Measurements from ENCODE around the gene OCA2.

OCA2 gene

DNA sequence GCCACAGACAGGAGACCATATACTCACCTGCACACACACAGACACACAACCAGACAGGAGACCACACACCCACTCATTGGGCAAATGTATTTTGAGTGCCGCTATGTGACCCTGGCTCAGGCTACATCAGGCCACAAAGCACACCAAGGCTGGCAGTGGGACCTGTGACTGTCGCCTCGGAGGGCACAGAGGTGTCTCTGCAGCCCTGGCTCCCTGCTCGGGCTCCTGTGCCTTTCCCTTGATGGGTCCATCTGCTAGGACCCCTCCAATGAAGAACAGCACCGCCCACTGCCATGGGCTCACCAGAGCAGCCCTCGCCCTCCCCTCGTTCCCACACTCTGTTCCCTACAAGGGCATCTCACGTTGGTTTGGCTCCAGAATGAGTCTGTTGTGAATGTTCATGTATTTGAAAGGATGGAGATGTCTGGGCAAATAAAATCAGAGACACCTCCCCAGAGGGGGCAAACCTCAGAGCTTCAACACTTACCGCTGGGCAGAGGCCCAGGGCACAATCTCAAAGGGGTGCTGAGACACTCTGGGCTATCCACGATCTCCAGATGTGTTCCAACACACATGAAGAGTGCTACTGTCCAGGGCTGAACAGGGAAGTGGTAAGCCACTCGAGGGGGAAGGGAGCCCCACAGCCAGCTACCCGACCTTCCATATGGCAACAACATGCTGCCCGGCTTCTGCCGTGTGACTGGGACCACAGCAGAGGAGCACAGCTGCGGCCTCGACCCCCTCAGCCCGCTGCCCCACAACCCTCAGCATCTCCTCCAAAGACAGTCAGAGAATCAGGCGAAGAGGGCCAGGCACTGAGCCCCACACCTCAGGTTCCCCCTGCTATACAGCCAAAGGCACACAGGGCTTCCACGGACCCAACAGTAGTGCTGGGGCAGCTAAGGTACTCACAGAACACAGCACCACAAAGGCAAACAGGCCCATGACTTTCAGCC, 74.9 kb downstream of the OCA2 start:
- H3K27ac ChIP-seq (ENCODE audit: low read length) = no peak overlapping the region
- H3K9me3 ChIP-seq (ENCODE audit: control insufficient read depth, insufficient read depth, low read length) = peaks cover 4% of the 10 kb centered on the region; the same call in 1 of the 2 replicates
- no peaks in the 10 kb centered on the region for H3K36me3 ChIP-seq (ENCODE audit: control insufficient read depth, insufficient read depth, low read length)
- H3K4me1 ChIP-seq (ENCODE audit: control insufficient read depth, insufficient read depth, low read length) = no peaks in the 10 kb centered on the region; the same call in 1 of the 2 replicates
- no peak overlapping the region for H3K4me3 ChIP-seq (ENCODE audit: low read length)
- no peaks in the 10 kb centered on the region for H3K27me3 ChIP-seq (ENCODE audit: control insufficient read depth, insufficient read depth, low read length)
- WGBS (ENCODE audit: insufficient coverage, insufficient read length) = no CpG with 5 or more reads among the region's 19 CpGs
- no peak for DNase-seq (ENCODE audit: low read depth, low spot score)

DNA sequence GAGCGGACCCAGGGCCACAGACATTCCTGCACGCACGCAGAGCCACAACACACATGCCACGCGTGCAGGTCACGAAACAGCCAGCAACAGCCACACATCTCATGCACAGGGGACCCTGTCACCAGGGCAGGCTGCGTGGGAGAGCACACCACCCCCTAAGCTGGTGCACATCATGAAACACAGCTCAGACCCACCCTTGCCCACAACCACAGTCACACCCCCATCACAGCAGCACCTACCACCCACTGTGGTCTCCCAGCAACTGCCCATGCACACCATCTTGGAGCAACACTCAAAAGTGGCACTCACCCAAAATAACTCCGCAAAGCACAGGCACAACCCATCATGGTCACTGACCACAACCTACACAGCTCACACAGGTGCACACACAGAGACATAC, 75.7 kb downstream of the OCA2 start:
- Histone ChIP-seq H3K27me3 (ENCODE audit: control insufficient read depth, insufficient read depth, low read length) (no peaks in the 10 kb centered on the region), H3K4me3 (ENCODE audit: low read length) (no peak overlapping the region), H3K27ac (ENCODE audit: low read length) (no peak overlapping the region), H3K9me3 (ENCODE audit: control insufficient read depth, insufficient read depth, low read length) (peaks cover 4% of the 10 kb centered on the region; the same call in 1 of the 2 replicates), H3K4me1 (ENCODE audit: control insufficient read depth, insufficient read depth, low read length) (no peaks in the 10 kb centered on the region; the same call in 1 of the 2 replicates), H3K36me3 (ENCODE audit: control insufficient read depth, insufficient read depth, low read length) (no peaks in the 10 kb centered on the region)
- DNase-seq (ENCODE audit: low read depth, low spot score) = no peak
- no CpG with 5 or more reads among the region's 8 CpGs for WGBS (ENCODE audit: insufficient coverage, insufficient read length)

DNA sequence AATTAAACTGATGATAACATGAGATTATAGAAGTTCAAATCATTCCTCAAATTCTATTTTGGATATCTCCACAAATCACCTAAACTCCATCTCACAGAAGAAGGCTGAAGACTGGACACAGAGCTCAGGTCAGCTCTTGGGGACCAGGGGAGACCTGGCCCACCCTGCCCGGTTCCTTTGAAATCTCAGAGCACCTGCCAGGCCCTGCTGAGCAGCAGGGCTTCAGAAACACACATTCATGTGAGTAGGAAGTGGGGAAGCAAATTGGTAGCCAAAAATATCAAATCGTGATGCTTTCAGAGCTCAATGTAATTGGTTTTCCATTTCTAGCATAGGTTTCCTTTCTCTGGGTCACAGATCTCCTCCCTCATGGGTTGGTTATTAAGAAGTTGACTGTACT, 76.2 kb downstream of the OCA2 start:
- H3K4me1 ChIP-seq (ENCODE audit: control insufficient read depth, insufficient read depth, low read length) = no peaks in the 10 kb centered on the region; the same call in 1 of the 2 replicates
- WGBS (ENCODE audit: insufficient coverage, insufficient read length) = no CpG with 5 or more reads among the region's 2 CpGs
- DNase-seq (ENCODE audit: low read depth, low spot score) = no peak
- H3K9me3 ChIP-seq (ENCODE audit: control insufficient read depth, insufficient read depth, low read length) = peaks cover 4% of the 10 kb centered on the region; the same call in 1 of the 2 replicates
- no peak overlapping the region for H3K27ac ChIP-seq (ENCODE audit: low read length)
- H3K4me3 ChIP-seq (ENCODE audit: low read length) = no peak overlapping the region
- no peaks in the 10 kb centered on the region for H3K27me3 ChIP-seq (ENCODE audit: control insufficient read depth, insufficient read depth, low read length)
- H3K36me3 ChIP-seq (ENCODE audit: control insufficient read depth, insufficient read depth, low read length) = no peaks in the 10 kb centered on the region

DNA sequence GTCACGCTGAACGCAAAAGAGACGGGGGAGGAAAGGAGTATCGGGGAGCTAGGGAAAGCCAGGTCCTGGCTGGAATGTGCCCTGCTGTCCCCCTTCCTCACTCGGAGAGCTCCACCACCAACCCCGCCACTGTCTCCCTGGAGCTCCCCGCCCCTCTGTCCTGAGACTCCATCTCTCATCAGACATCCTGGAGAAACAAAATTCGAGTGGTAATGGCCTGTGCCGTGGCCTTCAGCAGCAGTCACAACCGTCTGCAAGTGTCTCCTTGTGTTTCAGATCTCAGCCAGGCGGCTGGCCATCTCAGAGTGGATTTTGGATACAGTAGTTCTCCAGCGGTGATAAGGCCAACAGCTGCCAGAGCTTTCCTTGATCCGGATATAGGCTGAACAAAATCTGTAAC, 76.9 kb downstream of the OCA2 start:
- WGBS (ENCODE audit: insufficient coverage, insufficient read length) = no CpG with 5 or more reads among the region's 13 CpGs
- H3K4me1 ChIP-seq (ENCODE audit: control insufficient read depth, insufficient read depth, low read length) = no peaks in the 10 kb centered on the region; the same call in 1 of the 2 replicates
- H3K27me3 ChIP-seq (ENCODE audit: control insufficient read depth, insufficient read depth, low read length) = no peaks in the 10 kb centered on the region
- H3K36me3 ChIP-seq (ENCODE audit: control insufficient read depth, insufficient read depth, low read length) = no peaks in the 10 kb centered on the region
- H3K4me3 ChIP-seq (ENCODE audit: low read length) = no peak overlapping the region
- no peak for DNase-seq (ENCODE audit: low read depth, low spot score)
- no peak overlapping the region for H3K27ac ChIP-seq (ENCODE audit: low read length)
- H3K9me3 ChIP-seq (ENCODE audit: control insufficient read depth, insufficient read depth, low read length) = peaks cover 5% of the 10 kb centered on the region; the same call in 1 of the 2 replicates

DNA sequence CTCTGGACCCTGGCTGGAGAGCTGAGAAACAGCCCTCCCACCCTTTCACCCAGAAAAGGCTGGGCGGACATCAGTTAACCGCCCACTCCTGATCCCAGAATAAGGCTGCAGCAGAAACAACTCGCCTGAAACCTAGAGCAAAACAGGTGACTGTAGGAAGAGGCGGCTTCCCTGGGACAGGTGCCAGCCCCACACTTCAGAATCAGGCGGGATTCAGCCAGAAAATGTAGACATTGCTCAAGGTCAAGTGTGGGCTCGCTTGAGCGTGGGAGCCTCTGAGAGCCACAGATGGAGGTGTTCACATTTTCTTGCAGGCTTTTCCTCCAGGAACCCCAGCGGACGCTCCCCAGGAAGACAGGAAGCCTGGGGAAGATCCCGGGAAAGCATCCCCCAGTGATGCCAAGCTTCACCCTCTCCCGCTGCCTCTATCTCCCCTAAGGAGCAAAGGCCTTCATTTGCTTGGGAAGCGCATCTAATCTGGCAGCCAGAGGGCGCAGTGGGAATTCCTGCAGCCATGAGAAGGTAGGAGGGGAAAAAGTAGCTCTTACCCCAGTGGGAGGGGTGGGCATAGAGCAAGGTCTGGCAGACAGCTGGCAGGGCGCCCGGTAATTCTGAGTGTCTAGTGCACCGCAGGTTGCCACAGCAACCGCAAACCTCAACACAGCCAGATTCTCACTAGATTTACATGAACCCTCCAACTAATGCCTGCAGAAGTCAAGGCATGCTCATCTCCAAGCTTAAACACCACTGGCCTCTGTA, 77.7 kb downstream of the OCA2 start:
- Histone ChIP-seq H3K27ac (ENCODE audit: low read length) (no peak overlapping the region), H3K4me3 (ENCODE audit: low read length) (no peak overlapping the region), H3K9me3 (ENCODE audit: control insufficient read depth, insufficient read depth, low read length) (peaks cover 5% of the 10 kb centered on the region; the same call in 1 of the 2 replicates), H3K27me3 (ENCODE audit: control insufficient read depth, insufficient read depth, low read length) (no peaks in the 10 kb centered on the region), H3K36me3 (ENCODE audit: control insufficient read depth, insufficient read depth, low read length) (no peaks in the 10 kb centered on the region), H3K4me1 (ENCODE audit: control insufficient read depth, insufficient read depth, low read length) (no peaks in the 10 kb centered on the region; the same call in 1 of the 2 replicates)
- no CpG with 5 or more reads among the region's 17 CpGs for WGBS (ENCODE audit: insufficient coverage, insufficient read length)
- DNase-seq (ENCODE audit: low read depth, low spot score) = peak; percentile 25

DNA sequence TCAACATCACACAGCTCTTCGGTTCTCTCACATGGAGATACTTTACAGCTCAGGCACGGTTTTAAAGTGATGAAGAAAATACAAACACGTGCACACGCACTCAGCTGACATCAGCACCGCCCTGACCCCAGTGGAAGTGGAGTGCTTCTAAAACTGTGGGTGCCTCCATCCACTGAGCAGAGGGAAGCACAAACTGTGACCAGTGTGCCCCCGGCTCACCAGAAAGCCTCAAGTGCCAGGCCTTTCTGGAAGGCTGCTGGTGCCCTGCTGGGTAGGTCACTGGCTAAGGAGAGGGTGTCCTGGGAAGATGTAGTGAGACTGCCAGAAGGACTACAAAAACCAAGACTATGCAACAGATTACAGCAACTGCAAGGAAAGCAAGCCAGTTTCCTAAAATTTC, 78.5 kb downstream of the OCA2 start:
- H3K4me1 ChIP-seq (ENCODE audit: control insufficient read depth, insufficient read depth, low read length) = no peaks in the 10 kb centered on the region; the same call in 1 of the 2 replicates
- no peaks in the 10 kb centered on the region for H3K36me3 ChIP-seq (ENCODE audit: control insufficient read depth, insufficient read depth, low read length)
- no peak overlapping the region for H3K4me3 ChIP-seq (ENCODE audit: low read length)
- H3K9me3 ChIP-seq (ENCODE audit: control insufficient read depth, insufficient read depth, low read length) = peaks cover 3% of the 10 kb centered on the region; the same call in 1 of the 2 replicates
- H3K27ac ChIP-seq (ENCODE audit: low read length) = no peak overlapping the region
- H3K27me3 ChIP-seq (ENCODE audit: control insufficient read depth, insufficient read depth, low read length) = no peaks in the 10 kb centered on the region
- no peak for DNase-seq (ENCODE audit: low read depth, low spot score)
- no CpG with 5 or more reads among the region's 6 CpGs for WGBS (ENCODE audit: insufficient coverage, insufficient read length)

DNA sequence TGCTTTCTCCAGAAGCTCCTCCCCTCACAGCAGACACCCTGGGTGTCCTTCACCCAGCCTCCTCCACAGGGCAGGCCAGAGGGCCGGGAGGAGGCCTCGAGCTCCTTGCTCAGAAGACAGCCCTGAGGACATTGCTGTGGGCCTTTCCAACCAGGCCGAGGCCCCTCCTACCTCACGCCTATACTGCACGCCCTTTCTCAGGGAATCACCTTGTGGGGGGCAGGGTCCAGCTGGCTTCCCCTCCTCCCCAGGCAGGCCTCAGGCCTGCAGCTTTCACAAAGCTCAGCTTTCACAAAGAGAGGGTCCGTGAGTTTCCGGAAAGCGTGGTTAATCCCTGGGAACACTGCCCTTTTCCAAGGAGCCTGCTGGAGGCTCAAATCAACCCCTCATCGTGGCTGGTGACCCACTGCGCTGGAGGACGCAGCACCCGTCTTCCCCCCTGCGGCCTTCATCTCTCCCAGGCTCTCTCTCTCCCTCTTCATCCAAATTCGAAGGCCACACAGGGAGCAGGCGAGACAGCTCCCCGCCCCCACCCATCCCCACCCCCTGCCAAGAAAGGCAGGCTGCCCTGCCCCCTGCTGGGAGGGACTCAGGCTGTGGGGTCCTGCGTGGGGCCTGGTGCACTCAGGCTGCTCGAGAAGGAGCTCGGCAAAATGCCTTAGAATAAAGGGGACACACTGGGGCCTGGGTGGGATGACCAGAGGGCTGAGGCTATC, 79.4 kb downstream of the OCA2 start:
- no peaks in the 10 kb centered on the region for H3K36me3 ChIP-seq (ENCODE audit: control insufficient read depth, insufficient read depth, low read length)
- H3K27me3 ChIP-seq (ENCODE audit: control insufficient read depth, insufficient read depth, low read length) = no peaks in the 10 kb centered on the region; the same call in 1 of the 2 replicates
- WGBS (ENCODE audit: insufficient coverage, insufficient read length) = no CpG with 5 or more reads among the region's 19 CpGs
- DNase-seq (ENCODE audit: low read depth, low spot score) = no peak
- no peaks in the 10 kb centered on the region; the same call in 1 of the 2 replicates for H3K4me1 ChIP-seq (ENCODE audit: control insufficient read depth, insufficient read depth, low read length)
- peaks cover 3% of the 10 kb centered on the region; the same call in 1 of the 2 replicates for H3K9me3 ChIP-seq (ENCODE audit: control insufficient read depth, insufficient read depth, low read length)
- H3K27ac ChIP-seq (ENCODE audit: low read length) = no peak overlapping the region
- H3K4me3 ChIP-seq (ENCODE audit: low read length) = no peak overlapping the region

DNA sequence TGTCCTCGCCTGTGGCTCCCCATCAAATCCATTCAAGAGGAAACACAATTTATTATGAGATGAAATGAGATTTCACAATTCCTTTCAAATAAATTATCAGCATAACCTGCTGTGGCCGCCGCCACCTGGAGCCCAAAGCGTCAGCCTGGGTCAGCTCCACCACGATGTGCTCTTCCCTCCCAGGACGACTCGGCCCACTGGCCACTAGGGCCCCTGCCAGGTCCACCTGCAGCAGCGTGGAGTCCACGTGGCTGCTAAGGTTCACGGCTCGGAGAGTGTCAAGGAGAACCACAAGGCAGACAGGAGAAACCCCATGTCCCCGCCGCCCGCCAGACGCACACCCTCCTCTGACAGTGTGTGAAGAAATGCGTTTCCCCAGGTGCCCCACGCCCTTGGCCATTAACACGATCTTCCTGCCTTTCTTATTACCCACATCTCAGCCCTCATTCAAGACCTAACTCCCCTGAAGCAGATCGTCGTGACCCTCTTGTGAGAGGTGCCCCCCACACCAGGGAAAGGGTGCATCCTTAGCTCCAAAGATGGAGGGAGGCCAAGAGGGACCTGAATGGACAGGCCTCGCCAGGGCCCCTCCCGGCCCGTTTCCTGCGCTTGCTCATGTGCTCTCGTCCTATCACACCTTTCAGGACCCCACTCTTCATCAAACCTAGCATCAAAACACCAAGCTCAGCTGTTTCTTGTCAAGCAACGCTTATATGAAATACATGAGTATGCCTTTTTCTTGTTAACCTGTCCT, 80.6 kb downstream of the OCA2 start:
- no peak for DNase-seq (ENCODE audit: low read depth, low spot score)
- Histone ChIP-seq H3K9me3 (ENCODE audit: control insufficient read depth, insufficient read depth, low read length) (peaks cover 3% of the 10 kb centered on the region; the same call in 1 of the 2 replicates), H3K4me3 (ENCODE audit: low read length) (no peak overlapping the region), H3K36me3 (ENCODE audit: control insufficient read depth, insufficient read depth, low read length) (no peaks in the 10 kb centered on the region), H3K27me3 (ENCODE audit: control insufficient read depth, insufficient read depth, low read length) (no peaks in the 10 kb centered on the region; the same call in 1 of the 2 replicates), H3K4me1 (ENCODE audit: control insufficient read depth, insufficient read depth, low read length) (no peaks in the 10 kb centered on the region; the same call in 1 of the 2 replicates), H3K27ac (ENCODE audit: low read length) (no peak overlapping the region)
- WGBS (ENCODE audit: insufficient coverage, insufficient read length) = no CpG with 5 or more reads among the region's 26 CpGs

DNA sequence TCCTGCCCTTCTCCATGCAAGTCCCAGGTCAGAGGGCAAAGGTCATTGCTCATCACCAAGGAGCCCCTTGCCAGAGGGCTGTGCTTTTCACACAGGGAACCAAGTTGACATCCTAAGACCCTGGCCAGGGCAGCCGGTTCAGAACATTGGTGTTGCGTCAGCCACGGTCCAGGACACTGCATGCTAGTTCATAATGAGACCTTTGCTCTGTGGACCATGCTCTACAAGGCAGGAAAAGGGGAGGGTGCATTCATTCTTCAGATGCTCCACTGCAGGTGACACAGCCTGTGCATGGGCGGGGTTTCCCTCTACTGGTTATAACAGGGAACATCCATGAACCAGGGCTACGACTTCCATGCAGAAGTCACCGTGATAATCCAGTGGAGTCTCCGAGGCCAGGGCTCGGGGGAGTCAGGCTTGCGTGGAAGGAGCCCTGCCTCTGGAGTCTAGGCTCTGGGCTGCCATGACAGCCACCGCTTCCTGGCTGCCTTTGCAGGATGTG, 81.6 kb downstream of the OCA2 start:
- H3K4me1 ChIP-seq (ENCODE audit: control insufficient read depth, insufficient read depth, low read length) = no peaks in the 10 kb centered on the region; the same call in 1 of the 2 replicates
- no peak overlapping the region for H3K27ac ChIP-seq (ENCODE audit: low read length)
- H3K27me3 ChIP-seq (ENCODE audit: control insufficient read depth, insufficient read depth, low read length) = no peaks in the 10 kb centered on the region; the same call in 1 of the 2 replicates
- no peak overlapping the region for H3K4me3 ChIP-seq (ENCODE audit: low read length)
- H3K36me3 ChIP-seq (ENCODE audit: control insufficient read depth, insufficient read depth, low read length) = no peaks in the 10 kb centered on the region
- WGBS (ENCODE audit: insufficient coverage, insufficient read length) = no CpG with 5 or more reads among the region's 10 CpGs
- DNase-seq (ENCODE audit: low read depth, low spot score) = no peak
- H3K9me3 ChIP-seq (ENCODE audit: control insufficient read depth, insufficient read depth, low read length) = peaks cover 5% of the 10 kb centered on the region; the same call in 1 of the 2 replicates
